Raji (cell line): ENCODE data around the gene PRG2.

Experiments
- POLR2A ChIP-seq: IDR thresholded peaks from 2 replicates; pipeline ENCODE4 v1.6.1; 2011; ENCODE audit warnings: low read depth, low read length, control low read depth; ENCODE audit not compliant: insufficient read depth

Gene PRG2

GRCh38 chr11:57391539-57391938, 1.1 kb upstream of the PRG2 start:
- no peak for TF ChIP-seq POLR2A

GRCh38 chr11:57391111-57391510, 661 bp upstream of the PRG2 start:
- TF ChIP-seq POLR2A, result no peak

GRCh38 chr11:57387289-57388030, 3.0 kb downstream of the PRG2 start:
- no peak for TF ChIP-seq POLR2A

- TF ChIP-seq POLR2A, result no peak
Measured at GRCh38 chr11:57386178-57386940, 4.1 kb downstream of the PRG2 start.

- TF ChIP-seq POLR2A, result no peak
Measured at GRCh38 chr11:57380975-57381374, 9.5 kb downstream of the PRG2 start, which contains the start of gene PRG3. Gene PRG3 (minus strand): TSS chr11:57381150. CDS start chr11:57380708, 442 bp downstream.

GRCh38 chr11:57379732-57380131, 10.7 kb downstream of the PRG2 start:
- TF ChIP-seq POLR2A, result no peak

GRCh38 chr11:57378186-57378585, 12.3 kb downstream of the PRG2 start:
- TF ChIP-seq POLR2A, result no peak

- no peak for TF ChIP-seq POLR2A
Measured at GRCh38 chr11:57377107-57377506, 13.3 kb downstream of the PRG2 start.

- TF ChIP-seq POLR2A, result no peak
Measured at GRCh38 chr11:57376095-57377090, 14.1 kb downstream of the PRG2 start.

GRCh38 chr11:57375490-57375889, 15.0 kb downstream of the PRG2 start:
- no peak for TF ChIP-seq POLR2A

GRCh38 chr11:57374966-57375365, 15.5 kb downstream of the PRG2 start:
- no peak for TF ChIP-seq POLR2A

- no peak for TF ChIP-seq POLR2A
Measured at GRCh38 chr11:57373146-57373545, 17.3 kb downstream of the PRG2 start.

- no peak for TF ChIP-seq POLR2A
Measured at GRCh38 chr11:57370941-57371340, 19.5 kb downstream of the PRG2 start.

GRCh38 chr11:57370251-57370650, 20.2 kb downstream of the PRG2 start:
- TF ChIP-seq POLR2A, result no peak

- no peak for TF ChIP-seq POLR2A
Measured at GRCh38 chr11:57368845-57369232, 21.6 kb downstream of the PRG2 start.
